Measurements from ENCODE around the gene POMT1.
"Not testable (repeated sequence)": the region's sequence is repeated elsewhere in the genome, so short reads cannot be mapped to it uniquely, and the experiment has no call there.

The POMT1 gene

GRCh38 chr9:131496844-131497405, 5.8 kb upstream of the POMT1 start:
- DNase-seq, result no peak

GRCh38 chr9:131499254-131499767, 3.4 kb upstream of the POMT1 start:
- no peak for DNase-seq

- no peak for DNase-seq
Measured at GRCh38 chr9:131500377-131500776, 2.3 kb upstream of the POMT1 start.

GRCh38 chr9:131500939-131501541, 1.7 kb upstream of the POMT1 start:
- DNase-seq, result no peak

- DNase-seq, result no peak
Measured at GRCh38 chr9:131503626-131504465, 1.1 kb downstream of the POMT1 start.

GRCh38 chr9:131505012-131505411, 2.3 kb downstream of the POMT1 start:
- DNase-seq, result no peak

- no peak for DNase-seq
Measured at GRCh38 chr9:131511416-131511815, 8.7 kb downstream of the POMT1 start.

- DNase-seq, result no peak
Measured at GRCh38 chr9:131511880-131512279, 9.2 kb downstream of the POMT1 start.

GRCh38 chr9:131513177-131513576, 10.5 kb downstream of the POMT1 start:
- no peak for DNase-seq

GRCh38 chr9:131515559-131516031, 12.9 kb downstream of the POMT1 start:
- DNase-seq, result not testable (repeated sequence)

- no peak for DNase-seq
Measured at GRCh38 chr9:131516100-131516499, 13.4 kb downstream of the POMT1 start.

- DNase-seq, result no peak
Measured at GRCh38 chr9:131516930-131517329, 14.2 kb downstream of the POMT1 start.

GRCh38 chr9:131517761-131518190, 15.1 kb downstream of the POMT1 start:
- no peak for DNase-seq

GRCh38 chr9:131518553-131518952, 15.8 kb downstream of the POMT1 start:
- no peak for DNase-seq

GRCh38 chr9:131520503-131520902, 17.8 kb downstream of the POMT1 start:
- DNase-seq, result no peak

- DNase-seq, result no peak
Measured at GRCh38 chr9:131521203-131521602, 18.5 kb downstream of the POMT1 start.

- no peak for DNase-seq
Measured at GRCh38 chr9:131521822-131522221, 19.1 kb downstream of the POMT1 start.

- DNase-seq, result no peak
Measured at GRCh38 chr9:131522257-131523085, 19.8 kb downstream of the POMT1 start.

GRCh38 chr9:131523086-131523388, 20.3 kb downstream of the POMT1 start:
- DNase-seq, result no peak

GRCh38 chr9:131523451-131524435, 21.0 kb downstream of the POMT1 start:
- DNase-seq, result no peak

- DNase-seq, result no peak
Measured at GRCh38 chr9:131524665-131525315, 22.1 kb downstream of the POMT1 start.

Data from NCI-H446 treated with DMSO at 0.1 percent for 48 hours (cell line).